ENCODE data around the gene RBBP6. TPM values are rescaled to one million over a fixed set of nuclear protein-coding genes. Genes with fewer than 3 reads are reported as not detected.

Gene RBBP6
- polyA plus RNA-seq, 1 donor = 33.6 TPM

DNA sequence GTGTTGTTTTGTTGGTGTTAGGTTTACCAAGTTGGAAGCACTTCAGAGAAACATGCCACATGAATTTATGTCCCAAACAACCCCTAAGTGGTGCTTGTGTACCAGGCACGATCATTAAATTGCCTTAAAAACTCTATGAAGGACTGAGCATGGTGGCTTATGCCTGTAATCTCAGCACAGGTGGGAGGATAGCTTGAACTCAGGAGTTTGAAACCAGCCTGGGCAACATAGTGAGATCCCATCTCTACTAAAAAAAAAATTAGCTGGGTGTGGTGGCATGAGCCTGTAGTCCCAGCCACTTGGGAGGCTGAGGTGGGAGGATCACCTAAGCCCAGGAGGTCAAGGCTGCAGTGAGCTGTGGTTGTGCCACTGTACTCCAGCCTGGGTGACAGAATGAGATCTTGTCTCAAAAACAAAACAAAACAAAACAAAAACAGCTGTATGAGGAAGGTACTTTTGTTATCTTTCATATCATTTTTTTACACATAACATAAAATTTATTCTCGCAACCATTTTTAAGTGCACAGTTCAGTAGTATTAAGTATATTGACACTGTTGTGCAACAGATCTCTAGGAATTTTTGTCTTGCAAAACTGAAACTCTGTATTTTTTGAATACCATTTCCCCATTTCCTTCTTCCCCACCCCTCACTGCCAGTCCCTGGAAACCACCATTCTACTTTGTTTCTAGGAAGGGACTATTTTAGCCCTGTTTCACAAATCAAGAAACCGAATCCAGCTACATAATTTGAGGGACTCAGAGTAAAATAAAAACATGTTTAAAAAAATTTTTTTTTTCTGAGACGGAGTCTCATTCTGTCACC is 14.3 kb upstream of the RBBP6 start:
- DNase-seq = no peak

DNA sequence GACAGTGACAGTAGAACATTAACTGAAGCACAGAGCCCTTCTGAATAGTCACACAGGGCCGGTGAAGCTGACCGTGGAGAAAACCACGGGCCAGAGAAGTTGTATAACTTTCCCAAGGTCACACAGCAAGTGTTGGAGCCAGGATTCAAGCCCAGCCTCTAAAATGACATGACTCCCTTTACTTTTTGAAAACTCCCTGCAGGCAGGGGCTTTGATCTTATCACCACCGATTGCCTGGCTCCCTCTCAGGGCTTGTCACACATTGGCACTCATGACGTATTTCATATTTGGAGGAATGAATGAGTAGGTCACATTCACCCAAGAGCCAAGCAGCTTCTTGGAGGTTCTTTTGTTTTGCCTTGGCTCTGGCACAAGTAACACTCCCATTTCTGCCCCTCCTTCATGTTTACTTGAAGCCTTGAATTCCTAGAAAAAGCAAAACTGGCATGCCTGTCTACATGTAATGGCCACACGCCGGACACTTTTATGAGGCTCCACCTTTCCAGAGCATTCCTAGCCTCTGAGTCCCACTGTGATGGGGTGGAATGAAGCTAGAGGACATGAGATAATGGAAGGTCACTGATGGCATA is 13.3 kb upstream of the RBBP6 start:
- no peak for DNase-seq

GRCh38 chr16:24526701-24527495 is 12.5 kb upstream of the RBBP6 start:
- DNase-seq = no peak

DNA sequence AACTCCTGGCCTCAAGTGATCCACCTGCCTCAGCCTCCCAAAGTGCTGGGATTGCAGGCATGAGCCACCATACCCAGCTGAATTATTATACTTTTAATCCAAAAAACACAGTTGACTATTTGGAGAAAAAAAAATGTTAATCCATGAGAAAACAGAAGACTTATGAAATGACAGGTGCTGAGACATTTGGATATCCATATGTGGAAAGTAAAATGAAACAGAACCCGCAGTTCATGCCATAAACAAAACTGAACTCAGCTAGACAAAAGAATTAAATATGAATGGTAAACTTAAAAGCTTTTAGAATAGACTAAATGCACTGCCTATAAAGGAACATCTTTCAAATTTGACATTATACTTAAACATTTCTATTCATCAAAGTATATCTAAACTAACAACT is 8.2 kb upstream of the RBBP6 start:
- DNase-seq = no peak

DNA sequence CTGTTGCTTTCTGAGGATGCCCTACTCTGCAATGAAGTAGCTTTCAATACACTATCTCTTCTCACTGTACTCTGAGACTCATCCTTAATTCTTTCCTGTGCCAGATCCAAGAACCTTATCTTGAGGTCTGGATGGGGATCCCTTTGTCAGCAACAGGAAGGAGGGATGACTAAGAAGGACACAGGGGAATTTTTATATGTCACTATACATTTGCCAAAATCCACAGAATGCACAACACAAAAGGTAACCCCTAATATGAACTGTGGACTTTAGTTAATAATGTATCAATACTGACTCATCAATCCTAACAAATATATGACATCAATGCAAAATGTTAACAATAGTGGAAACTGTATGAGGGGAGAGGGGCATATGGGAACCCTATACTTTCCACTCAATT is 4.7 kb upstream of the RBBP6 start:
- no peak for DNase-seq

DNA sequence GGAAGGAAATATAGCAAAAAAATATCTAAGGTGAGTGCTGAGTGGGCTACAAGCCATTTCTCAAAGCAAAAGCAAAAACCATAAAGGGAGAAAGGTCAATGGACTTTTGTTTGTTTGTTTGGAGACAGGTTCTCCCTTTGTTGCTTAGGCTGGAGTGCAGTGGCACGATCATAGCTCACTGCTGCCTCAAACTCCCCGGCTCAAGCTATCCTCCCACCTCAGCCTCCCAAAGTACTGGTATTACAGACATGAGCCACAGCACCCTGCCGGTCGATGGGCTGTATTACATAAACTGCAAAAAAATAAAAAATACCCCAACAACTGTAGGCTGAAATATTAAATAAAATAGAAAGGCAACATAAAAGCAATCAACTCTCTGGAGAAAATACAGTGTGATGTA is 3.5 kb upstream of the RBBP6 start:
- no peak for DNase-seq

- no peak for DNase-seq
Observed at GRCh38 chr16:24536671-24537070, 2.7 kb upstream of the RBBP6 start.

GRCh38 chr16:24537474-24538337 is 1.7 kb upstream of the RBBP6 start:
- no peak for DNase-seq

DNA sequence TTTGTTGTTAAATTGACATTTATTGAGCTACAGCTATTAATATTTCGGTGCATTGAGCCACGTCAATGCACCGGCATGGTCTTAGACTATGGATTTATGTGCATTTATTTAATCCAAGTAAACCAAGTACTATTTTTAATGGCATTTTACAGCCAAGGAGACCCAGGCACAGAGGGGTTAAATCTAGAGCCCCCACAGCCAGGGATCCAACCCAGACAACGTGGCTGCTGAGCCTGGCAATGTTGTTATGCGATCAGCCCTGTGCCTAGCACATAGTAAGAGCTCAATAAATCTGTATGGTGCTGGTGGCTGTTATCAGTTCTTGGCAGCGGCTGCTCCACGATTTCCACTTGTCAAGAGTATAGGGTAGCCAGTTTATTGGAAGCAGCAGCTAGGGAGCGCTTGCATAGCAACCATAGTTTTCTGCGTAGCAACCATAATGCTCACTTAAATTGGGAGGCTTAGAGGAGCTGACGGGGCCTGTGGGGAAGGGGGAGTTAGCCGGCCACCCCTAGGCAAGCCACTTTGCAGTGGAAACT is 541 bp upstream of the RBBP6 start:
- DNase-seq = no peak

GRCh38 chr16:24539850-24540601 is 660 bp downstream of the RBBP6 start:
- peak; percentile 63 for DNase-seq

DNA sequence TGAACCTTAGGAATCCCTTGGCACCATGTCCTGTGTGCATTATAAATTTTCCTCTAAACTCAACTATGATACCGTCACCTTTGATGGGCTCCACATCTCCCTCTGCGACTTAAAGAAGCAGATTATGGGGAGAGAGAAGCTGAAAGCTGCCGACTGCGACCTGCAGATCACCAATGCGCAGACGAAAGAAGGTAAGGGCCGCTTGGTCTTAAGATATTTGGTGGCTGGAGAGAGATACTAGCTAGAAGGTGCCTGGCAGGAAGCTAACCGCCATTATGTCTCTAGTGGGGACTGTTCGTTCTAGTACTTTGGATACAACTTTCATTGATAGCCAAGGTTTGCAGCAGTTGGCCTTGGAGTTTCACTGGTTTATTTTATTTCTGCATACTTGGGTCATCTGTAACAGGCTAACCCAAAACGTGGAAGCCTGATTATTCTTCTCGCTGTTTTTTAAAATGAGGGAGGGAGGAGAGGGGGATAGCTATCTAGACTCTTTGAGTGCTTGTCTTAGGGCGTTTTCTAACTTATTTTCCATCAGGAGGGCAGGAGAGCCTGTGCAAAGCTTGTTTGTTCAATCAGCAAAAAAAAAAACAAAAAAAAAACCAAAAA is 1.3 kb downstream of the RBBP6 start:
- DNase-seq = peak; percentile 25

GRCh38 chr16:24541233-24541933 is 2.0 kb downstream of the RBBP6 start:
- DNase-seq = no peak

DNA sequence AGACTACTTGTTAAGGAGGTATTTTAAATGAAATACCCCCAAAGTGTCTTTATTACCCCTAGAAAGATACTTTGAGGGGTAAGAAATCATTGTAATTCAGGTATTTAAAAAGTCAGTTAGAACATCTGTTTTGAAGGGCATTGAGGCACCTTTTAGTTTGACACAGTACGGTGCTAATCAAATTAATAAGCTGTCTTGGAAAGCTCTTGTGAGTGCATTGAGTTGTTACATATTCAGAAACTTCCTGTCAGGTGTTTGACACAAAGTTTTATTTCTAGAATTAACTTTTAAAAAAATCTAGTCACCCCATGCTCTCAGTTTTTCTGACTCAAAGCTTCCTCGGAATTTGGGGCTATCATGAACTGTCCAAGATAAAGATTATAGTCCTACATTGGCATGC is 4.6 kb downstream of the RBBP6 start:
- DNase-seq = no peak

GRCh38 chr16:24544640-24545039 is 5.3 kb downstream of the RBBP6 start:
- DNase-seq = no peak

DNA sequence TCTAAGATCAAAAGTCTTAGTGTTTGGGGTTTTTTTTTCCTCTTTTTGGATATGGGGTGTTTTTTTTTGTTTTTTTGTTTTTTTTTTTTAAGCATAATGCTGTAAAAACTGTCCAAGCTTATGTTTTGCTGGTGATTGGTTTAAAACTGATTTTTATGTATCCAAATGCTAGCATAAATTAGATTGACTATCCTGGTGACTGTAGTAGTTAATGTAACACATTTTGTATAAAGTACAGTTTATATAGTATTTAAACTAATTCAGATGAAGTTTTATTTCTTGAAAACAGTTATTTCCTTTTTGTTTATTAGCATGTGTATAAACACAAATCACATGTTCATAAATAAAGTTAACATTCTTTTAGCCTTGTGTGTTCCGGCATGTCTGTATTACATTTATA is 10.9 kb downstream of the RBBP6 start:
- DNase-seq = no peak

- DNase-seq = no peak
Observed at GRCh38 chr16:24552705-24553246, 13.4 kb downstream of the RBBP6 start.

- DNase-seq = no peak
Observed at GRCh38 chr16:24553983-24554382, 14.6 kb downstream of the RBBP6 start.

- no peak for DNase-seq
Observed at GRCh38 chr16:24555346-24555872, 16.0 kb downstream of the RBBP6 start.

GRCh38 chr16:24562811-24563210 is 23.4 kb downstream of the RBBP6 start:
- no peak for DNase-seq

GRCh38 chr16:24568392-24568791 is 29.0 kb downstream of the RBBP6 start:
- no peak for DNase-seq
